Measurements from ENCODE around the gene MED15. TPM values are rescaled to one million over a fixed set of nuclear protein-coding genes. Genes with fewer than 3 reads are reported as not detected.
A peak's percentile ranks its signal among the peaks of the same experiment; 100 is the strongest.

The MED15 gene
- total and polyA plus RNA-seq, 2 of the 8 experiments (the other 6 are each of a cell fraction or from before 2014, with no cell fraction given): 28.3 to 57.1 TPM

GRCh38 chr22:20606041-20606783 lies 98.8 kb downstream of the MED15 start:
- peak overlapping the region; percentile 36; the same call in 1 of the 2 replicates for H2AFZ ChIP-seq (ENCODE audit: low read length)
- no peak overlapping the region for H3K14ac ChIP-seq (ENCODE audit: insufficient read length)
- no peak overlapping the region for H3K4me3 ChIP-seq (ENCODE audit: extremely low read depth in 1 of 4, insufficient read depth in 2 of 4, low read depth in 3 of 4, low read length in 4 of 4)
- H3K23me2 ChIP-seq (ENCODE audit: low read depth, low read length): no peaks in the 10 kb centered on the region
- H3K4ac ChIP-seq (replicated peaks; ENCODE audit: insufficient read length, low read depth, low read length): no peak overlapping the region
- ChIA-PET POLR2A (ENCODE audit: partially characterized antibody) (interaction anchor here (1.2 to 1.3 kb wide), 2 partner anchors 13 to 43 kb away, joined by 3 to 4 read pairs; no protein-coding TSS in a partner anchor), CTCF (ENCODE audit: partially characterized antibody) (interaction anchor here (0.7 to 4.7 kb wide), 28 partner anchors 9 to 202 kb away, joined by 3 to 28 read pairs (median 4); no protein-coding TSS in a partner anchor)
- WGBS, 2 experiments (ENCODE audit: extremely low coverage in 1 of 2, insufficient coverage in 1 of 2, insufficient read length in 1 of 2, insufficient replicate concordance in 2 of 2, low coverage in 1 of 2, low lambda C conversion rate in 2 of 2, missing lambda C conversion rate in 1 of 2): 49% methylated on average over 12 of the region's 13 CpGs; no CpG with 5 or more reads in 1 of the 2 experiments
- no peak overlapping the region for H3K9ac ChIP-seq (replicated peaks in 1 of 4; ENCODE audit: extremely low read depth in 1 of 4, low read depth in 3 of 4, low read length in 3 of 4)
- no peak overlapping the region for H3K23ac ChIP-seq (ENCODE audit: insufficient read length)
- H2BK120ac ChIP-seq (replicated peaks; ENCODE audit: low read depth, low read length): no peak overlapping the region
- peaks cover 0 to 20% (median 8%) of the 10 kb centered on the region in 4 experiments; a peak in 5 of 7 replicates for H3K4me1 ChIP-seq (replicated peaks in 1 of 4; ENCODE audit: control insufficient read depth in 3 of 4, insufficient read depth in 4 of 4, low read length in 3 of 4)
- H3K79me1 ChIP-seq (ENCODE audit: low read depth, low read length): no peaks in the 10 kb centered on the region
- H4K91ac ChIP-seq (replicated peaks; ENCODE audit: insufficient read length, low read length): no peak overlapping the region
- no peaks in the 10 kb centered on the region for H4K20me1 ChIP-seq (replicated peaks in 1 of 2; ENCODE audit: control insufficient read depth in 1 of 2, insufficient read depth in 2 of 2, low read length in 2 of 2)
- peak overlapping the region; percentile 87 for H3K18ac ChIP-seq (ENCODE audit: extremely low read depth, low read length)
- H3K36me3 ChIP-seq (ENCODE audit: control insufficient read depth in 2 of 4, insufficient read depth in 4 of 4, low read length in 3 of 4): no peaks in the 10 kb centered on the region
- H3K79me2 ChIP-seq (ENCODE audit: control insufficient read depth in 1 of 2, insufficient read depth in 2 of 2, low read length in 2 of 2): no peaks in the 10 kb centered on the region
- peak overlapping the region; percentile 88; the same call in 1 of the 2 replicates for H2BK15ac ChIP-seq (ENCODE audit: low read length)
- H2BK12ac ChIP-seq (ENCODE audit: low read depth, low read length): peak overlapping the region; percentile 76; the same call in 1 of the 2 replicates
- no peak overlapping the region for H3K27ac ChIP-seq (ENCODE audit: low read depth, low read length)
- H2AK5ac ChIP-seq (ENCODE audit: low read depth, low read length): no peak overlapping the region
- H3K56ac ChIP-seq (replicated peaks; ENCODE audit: insufficient read length, low read depth, low read length): no peak overlapping the region
- 0 out of 2 replicates have a peak overlapping the region, but pooled peaks have one; percentile 18 for H2BK20ac ChIP-seq (ENCODE audit: low read length)
- no peak overlapping the region; the same call in 1 of the 2 replicates for H2BK5ac ChIP-seq (ENCODE audit: low read depth, low read length)
- H3K4me2 ChIP-seq (ENCODE audit: insufficient read depth in 1 of 2, low read depth in 2 of 2, low read length in 2 of 2): peak overlapping the region in 1 of 2 experiments; percentile 40; a peak in 1 of 4 replicates
- no peaks in the 10 kb centered on the region for H3K27me3 ChIP-seq (replicated peaks in 1 of 4; ENCODE audit: control insufficient read depth in 3 of 4, extremely low read depth in 1 of 4, insufficient read depth in 3 of 4, low read length in 3 of 4)
- no peak overlapping the region for H4K5ac ChIP-seq (ENCODE audit: insufficient read length, low read depth, low read length)
- FAIRE-seq (peak; percentile 70), DNase-seq (ENCODE audit: low read depth in 1 of 2, low spot score in 2 of 2) (peak; percentile 83 to 85)
- 0 out of 2 replicates have a peak overlapping the region, but pooled peaks have one; percentile 17 for H4K8ac ChIP-seq (ENCODE audit: extremely low read depth, insufficient read depth, low read length)
- H3K9me3 ChIP-seq (ENCODE audit: insufficient read depth in 2 of 2, low read depth in 1 of 2, low read length in 1 of 2): no peaks in the 10 kb centered on the region
- TF ChIP-seq ATF2 (IDR thresholded peaks at IDR 0.05; ENCODE audit: low read length) (no peak), USF2 (IDR thresholded peaks at IDR 0.05; ENCODE audit: low read length) (no peak), SIRT6 (IDR thresholded peaks at IDR 0.05; ENCODE audit: low read length) (no peak), RNF2 (IDR thresholded peaks at IDR 0.05; ENCODE audit: borderline replicate concordance, low read depth, low read length, missing control alignments, poor library complexity, severe bottlenecking) (no peak), GTF2F1 (IDR thresholded peaks at IDR 0.05; ENCODE audit: borderline replicate concordance, low read depth, low read length) (no peak), ZNF274 (IDR thresholded peaks at IDR 0.05; ENCODE audit: borderline replicate concordance, extremely low read depth, low read length) (no peak), POU5F1 (IDR thresholded peaks at IDR 0.05; ENCODE audit: low read depth, low read length) (no peak), CHD2 (IDR thresholded peaks at IDR 0.05; ENCODE audit: low read length) (0 out of 2 replicates have a peak, but pooled peaks have one; percentile 46)

Measured in H1 (cell line).